GM12865 (cell line): ENCODE data around the gene TMEM139.

Source experiments
- DNase-seq: peaks from one replicate; pipeline ENCODE4 v3.0.0; 2010; ENCODE audit warnings: low read depth
- H3K4me3 ChIP-seq: 2 replicates; pipeline ENCODE4 v1.5.1; 2011; ENCODE audit warnings: mild to moderate bottlenecking, low read depth, low read length, control low read depth
- CTCF ChIP-seq: IDR thresholded peaks from 2 replicates; pipeline ENCODE4 v1.5.1; 2011; ENCODE audit warnings: low read length, control low read depth, low read depth, inconsistent platforms; ENCODE audit not compliant: insufficient read depth; ENCODE audit errors: missing control alignments

Gene TMEM139

DNA sequence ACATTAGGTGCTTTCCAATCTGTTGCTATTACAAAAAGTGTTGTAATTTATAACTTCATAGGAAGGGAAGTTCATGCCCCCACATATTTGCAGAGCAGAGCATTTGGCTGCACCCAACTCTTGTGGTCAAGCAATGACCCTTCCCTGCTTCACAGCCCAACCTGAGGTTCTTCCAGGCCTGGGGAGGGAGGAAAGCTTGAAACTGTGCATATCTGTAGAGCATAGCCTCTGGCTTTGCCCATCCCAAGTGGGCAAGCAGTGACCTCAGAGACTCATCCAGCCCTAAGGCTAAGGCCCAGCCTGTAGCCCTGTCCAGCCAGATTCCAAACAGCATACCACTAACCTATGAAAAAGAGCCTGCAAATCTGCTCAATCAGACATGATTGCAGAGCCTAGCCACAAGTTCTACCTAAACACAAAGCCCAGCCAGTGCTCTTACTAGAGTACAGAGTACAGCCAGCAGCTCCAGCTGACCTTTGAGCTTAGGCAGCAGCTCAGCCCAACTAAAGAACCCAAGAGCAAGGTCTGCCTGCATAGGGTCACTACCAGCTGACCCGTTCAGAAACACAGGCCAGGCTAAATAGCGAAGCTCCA, 35.9 kb upstream of the TMEM139 start:
- TF ChIP-seq CTCF = no peak
- DNase-seq = no peak
- H3K4me3 ChIP-seq = no peak overlapping the region

GRCh38 chr7:143250199-143250598, 34.6 kb upstream of the TMEM139 start:
- no peak overlapping the region for H3K4me3 ChIP-seq
- DNase-seq = no peak

GRCh38 chr7:143250822-143251221, 33.9 kb upstream of the TMEM139 start:
- no peak for DNase-seq
- H3K4me3 ChIP-seq = no peak overlapping the region
- no peak for TF ChIP-seq CTCF

More at GRCh38 chr7:143250199-143250598, 34.6 kb upstream of the TMEM139 start:
- TF ChIP-seq CTCF = no peak

DNA sequence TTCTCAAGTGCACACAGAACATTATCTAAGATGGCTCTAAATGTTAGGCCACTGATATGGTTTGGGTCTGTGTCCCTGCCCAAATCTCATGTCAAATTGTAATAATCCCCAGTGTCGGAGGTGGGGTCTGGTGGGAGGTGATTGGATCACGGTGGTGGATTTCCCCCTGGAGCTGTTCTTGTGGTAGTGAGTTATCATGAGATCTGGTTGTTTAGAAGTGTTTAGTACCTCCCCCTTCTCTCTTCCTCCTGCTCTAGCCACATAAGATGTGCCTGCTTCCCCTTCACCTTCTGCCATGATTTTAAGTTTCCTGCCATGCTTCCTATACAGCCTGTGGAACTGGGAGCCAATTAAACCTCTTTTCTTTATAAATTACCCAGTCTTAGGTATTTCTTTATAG, 32.8 kb upstream of the TMEM139 start:
- no peak for TF ChIP-seq CTCF
- H3K4me3 ChIP-seq = no peak overlapping the region
- DNase-seq = no peak

DNA sequence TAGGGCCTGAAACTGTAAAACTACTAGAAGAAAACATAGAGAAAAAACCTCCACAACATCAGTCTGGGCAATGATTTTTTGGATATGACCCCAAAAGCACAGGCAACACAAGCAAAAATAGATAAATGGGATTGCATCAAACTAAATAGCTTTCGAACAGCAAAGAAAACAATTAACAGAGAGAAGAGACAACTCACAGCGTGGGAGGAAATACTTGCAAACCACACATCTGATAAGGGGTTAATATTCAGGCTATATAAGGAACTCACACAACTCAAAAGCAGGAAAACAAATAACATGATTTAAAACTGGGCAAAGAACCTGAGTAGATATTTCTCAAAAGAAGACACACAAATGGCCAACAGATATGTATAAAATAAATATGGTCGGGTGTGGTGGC, 29.2 kb upstream of the TMEM139 start:
- no peak for DNase-seq
- no peak overlapping the region for H3K4me3 ChIP-seq
- TF ChIP-seq CTCF = no peak

GRCh38 chr7:143256325-143256724, 28.4 kb upstream of the TMEM139 start:
- TF ChIP-seq CTCF = no peak
- no peak for DNase-seq
- H3K4me3 ChIP-seq = no peak overlapping the region

DNA sequence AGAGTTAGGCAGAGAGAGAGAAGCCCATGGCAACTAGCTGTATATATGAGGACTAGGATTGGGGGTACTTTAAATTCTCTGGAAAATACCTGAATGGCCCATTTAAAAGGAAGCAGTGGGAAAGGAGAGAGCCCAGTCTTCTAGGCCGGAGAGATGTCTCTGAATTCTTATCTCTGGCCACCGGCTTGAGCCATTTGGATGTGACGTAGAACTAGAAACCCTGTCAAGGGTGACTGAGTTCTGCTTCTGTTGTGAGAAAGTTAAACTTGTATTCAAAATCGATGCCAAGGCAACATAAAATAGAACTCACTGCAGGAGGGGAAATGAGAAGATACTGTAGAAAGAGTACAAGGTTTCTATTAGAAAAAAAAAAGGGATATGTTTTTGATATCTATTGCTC, 27.8 kb upstream of the TMEM139 start:
- TF ChIP-seq CTCF = no peak
- H3K4me3 ChIP-seq = no peak overlapping the region
- peak; percentile 63 for DNase-seq
